ENCODE measurements around the gene ANO7. TPM values are rescaled to one million over a fixed set of nuclear protein-coding genes. Genes with fewer than 3 reads are reported as not detected.

ANO7 gene
- total and polyA plus RNA-seq, 7 donors: 0.41 to 39.2 (median 3.9) TPM; not detected in 2

GRCh38 chr2:241148239-241148638, 40.2 kb upstream of the ANO7 start:
- no peak overlapping the region for H3K4me3 ChIP-seq
- no peak for TF ChIP-seq CTCF (IDR thresholded peaks at IDR 0.05)
- TF ChIP-seq POLR2A (IDR thresholded peaks at IDR 0.05): no peak
- TF ChIP-seq EP300 (IDR thresholded peaks at IDR 0.05): no peak
- no peak for TF ChIP-seq POLR2AphosphoS5 (IDR thresholded peaks at IDR 0.05)
- peaks cover 0 to 30% (median 15%) of the 10 kb centered on the region in 4 donors for H3K4me1 ChIP-seq
- 79 to 86% methylated on average over 4 of the region's 4 CpGs for WGBS, 2 donors
- H3K36me3 ChIP-seq: no peaks in the 10 kb centered on the region
- DNase-seq: no peak
- H3K27me3 ChIP-seq: no peaks in the 10 kb centered on the region
- intact Hi-C loops (cut with DNase I): loop anchor here (2.0 kb wide), 2 partner anchors 71 to 209 kb away; partner anchors contain the start of gene FARP2
- H3K9me3 ChIP-seq: no peaks in the 10 kb centered on the region
- H3K27ac ChIP-seq: no peak overlapping the region

- DNase-seq: peak; percentile 97
Measured at GRCh38 chr2:241148891-241149674, 39.4 kb upstream of the ANO7 start, which contains the start of gene PASK. TSS of gene PASK (minus strand) at chr2:241149472. CDS start at chr2:241143032, 6,440 bp downstream.

GRCh38 chr2:241149675-241149924, 38.9 kb upstream of the ANO7 start:
- H3K36me3 ChIP-seq: no peaks in the 10 kb centered on the region
- H3K27me3 ChIP-seq: no peaks in the 10 kb centered on the region
- H3K9me3 ChIP-seq: no peaks in the 10 kb centered on the region
- H3K27ac ChIP-seq: peak overlapping the region; percentile 77 to 90 (median 86)
- intact Hi-C loops (cut with DNase I): loop anchor here (2.0 kb wide), 2 partner anchors 69 to 207 kb away; partner anchors contain the start of gene FARP2
- TF ChIP-seq POLR2A (IDR thresholded peaks at IDR 0.05) (no peak), CTCF (IDR thresholded peaks at IDR 0.05) (no peak), EP300 (IDR thresholded peaks at IDR 0.05) (no peak), POLR2AphosphoS5 (IDR thresholded peaks at IDR 0.05) (no peak)
- DNase-seq: no peak
- H3K4me1 ChIP-seq: peaks cover 0 to 30% (median 15%) of the 10 kb centered on the region in 4 donors
- 0% methylated on average over 23 of the region's 23 CpGs for WGBS, 2 donors
- peak overlapping the region; percentile 74 to 98 (median 92) for H3K4me3 ChIP-seq

More at GRCh38 chr2:241148891-241149674, 39.4 kb upstream of the ANO7 start, which contains the start of gene PASK:
- 0% methylated on average over 88 of the region's 88 CpGs for WGBS, 2 donors
- peak within 1 kb of the TSS; percentile 74 to 98 (median 92) for H3K4me3 ChIP-seq
- peaks cover 0 to 30% (median 15%) of the 10 kb centered on the region in 4 donors for H3K4me1 ChIP-seq
- peak within 1 kb of the TSS; percentile 77 to 90 (median 86) for H3K27ac ChIP-seq
- no peak for TF ChIP-seq POLR2AphosphoS5 (IDR thresholded peaks at IDR 0.05)
- TF ChIP-seq POLR2A (IDR thresholded peaks at IDR 0.05): no peak
- no peak for TF ChIP-seq CTCF (IDR thresholded peaks at IDR 0.05)
- TF ChIP-seq EP300 (IDR thresholded peaks at IDR 0.05): no peak
- no peaks in the 10 kb centered on the region for H3K27me3 ChIP-seq
- intact Hi-C loops (cut with DNase I): loop anchor here (2.0 kb wide), 2 partner anchors 70 to 208 kb away; partner anchors contain the start of gene FARP2
- H3K36me3 ChIP-seq: no peaks in the 10 kb centered on the region
- no peaks in the 10 kb centered on the region for H3K9me3 ChIP-seq

- 0 to 1% methylated on average over 73 of the region's 73 CpGs for WGBS, 2 donors
- Histone ChIP-seq H3K36me3 (peaks cover 0 to 3% (median 0%) of the 10 kb centered on the region in 4 donors), H3K4me1 (peaks cover 0 to 30% (median 15%) of the 10 kb centered on the region in 4 donors), H3K9me3 (no peaks in the 10 kb centered on the region), H3K27me3 (no peaks in the 10 kb centered on the region), H3K4me3 (peak within 1 kb of the TSS; percentile 74 to 98 (median 92)), H3K27ac (peak within 1 kb of the TSS; percentile 77 to 90 (median 86))
- peak; percentile 97 for DNase-seq
- intact Hi-C loops (cut with DNase I): loop anchor here (2.0 to 5.0 kb wide), 4 partner anchors 47 to 207 kb away; partner anchors contain the start of genes FARP2 and MTERF4
- TF ChIP-seq POLR2A (IDR thresholded peaks at IDR 0.05) (peak in 1 of 2 donors; percentile 48), POLR2AphosphoS5 (IDR thresholded peaks at IDR 0.05) (peak; percentile 73 to 88 (median 81)), CTCF (IDR thresholded peaks at IDR 0.05) (no peak)
Measured at GRCh38 chr2:241149925-241150659, 38.4 kb upstream of the ANO7 start, which contains the start of gene PPP1R7. TSS of gene PPP1R7 (plus strand) at chr2:241150467. CDS start at chr2:241150496, 29 bp downstream.

All from sigmoid colon (tissue), 7 donors.